ENCODE data around the gene ADAMTS2. TPM values are rescaled to one million over a fixed set of nuclear protein-coding genes. Genes with fewer than 3 reads are reported as not detected.

The ADAMTS2 gene
- total and polyA plus RNA-seq, 7 experiments from 2014 or later, result not detected

GRCh38 chr5:179244044-179244443 lies 101.2 kb downstream of the ADAMTS2 start:
- ChIA-PET CTCF (no interaction called here), POLR2A (no interaction called here)
- Mint-ChIP-seq H3K9me3 (peaks cover 3 to 45% (median 16%) of the 10 kb centered on the region in 11 donors), H3K4me1 (no peaks in the 10 kb centered on the region), H3K4me3 (no peak overlapping the region), H3K27ac (no peak overlapping the region), H3K36me3 (peaks cover 0 to 15% (median 4%) of the 10 kb centered on the region in 5 donors), H3K27me3 (peaks cover 2 to 47% (median 20%) of the 10 kb centered on the region in 5 donors)
- intact Hi-C loops (cut with micrococcal nuclease), result no loop called here
- DNase-seq (no peak), ATAC-seq (no peak)
- H3K4me1 ChIP-seq (ENCODE audit: control insufficient read depth in 2 of 2, insufficient read depth in 2 of 2, low read length in 2 of 2), result no peaks in the 10 kb centered on the region
- H3K27me3 ChIP-seq (ENCODE audit: control insufficient read depth in 2 of 2, insufficient read depth in 2 of 2, low read length in 2 of 2), result no peaks in the 10 kb centered on the region
- no peaks in the 10 kb centered on the region for H3K36me3 ChIP-seq (ENCODE audit: control insufficient read depth in 2 of 3, insufficient read depth in 3 of 3, low read length in 3 of 3)
- H3K9me3 ChIP-seq (ENCODE audit: control insufficient read depth in 2 of 3, low read length in 3 of 3), result no peaks in the 10 kb centered on the region
- no peak overlapping the region for H3K4me3 ChIP-seq (ENCODE audit: low read length)
- H3K27ac ChIP-seq (ENCODE audit: low read depth, low read length), result no peak overlapping the region

GRCh38 chr5:179243333-179243732 lies 101.9 kb downstream of the ADAMTS2 start:
- Mint-ChIP-seq H3K36me3 (peaks cover 0 to 15% (median 4%) of the 10 kb centered on the region in 5 donors), H3K4me3 (no peak overlapping the region), H3K9me3 (peaks cover 3 to 52% (median 17%) of the 10 kb centered on the region in 11 donors), H3K27ac (no peak overlapping the region), H3K4me1 (no peaks in the 10 kb centered on the region), H3K27me3 (peaks cover 0 to 55% (median 23%) of the 10 kb centered on the region in 5 donors)
- H3K27ac ChIP-seq (ENCODE audit: low read depth, low read length), result no peak overlapping the region
- CTCF ChIA-PET, result no interaction called here
- no peak for DNase-seq
- no peaks in the 10 kb centered on the region for H3K4me1 ChIP-seq (ENCODE audit: control insufficient read depth in 2 of 2, insufficient read depth in 2 of 2, low read length in 2 of 2)
- ATAC-seq, result no peak
- intact Hi-C loops (cut with micrococcal nuclease), result no loop called here
- H3K27me3 ChIP-seq (ENCODE audit: control insufficient read depth in 2 of 2, insufficient read depth in 2 of 2, low read length in 2 of 2), result no peaks in the 10 kb centered on the region
- POLR2A ChIA-PET, result no interaction called here
- H3K9me3 ChIP-seq (ENCODE audit: control insufficient read depth in 2 of 3, low read length in 3 of 3), result no peaks in the 10 kb centered on the region
- H3K36me3 ChIP-seq (ENCODE audit: control insufficient read depth in 2 of 3, insufficient read depth in 3 of 3, low read length in 3 of 3), result no peaks in the 10 kb centered on the region
- H3K4me3 ChIP-seq (ENCODE audit: low read length), result no peak overlapping the region

DNA sequence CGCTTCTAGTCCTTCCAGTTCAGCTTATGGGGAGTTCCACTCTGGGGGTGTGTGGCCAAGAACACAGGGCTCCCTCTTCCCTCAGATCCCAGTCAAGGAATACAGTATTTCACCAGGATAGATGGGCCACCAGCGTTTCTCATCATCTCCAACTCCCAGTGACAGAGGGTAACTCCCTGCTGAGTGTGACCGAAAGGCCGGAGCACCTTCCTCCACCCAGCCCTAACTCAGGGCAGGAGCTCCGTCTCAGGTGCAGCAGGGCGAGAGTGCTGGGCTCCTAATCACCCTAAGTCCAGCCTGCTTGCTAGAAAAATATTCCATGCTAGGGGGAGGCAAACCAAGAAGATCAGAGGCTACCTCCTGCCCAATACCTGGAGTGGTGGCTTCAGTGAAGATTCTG lies 102.6 kb downstream of the ADAMTS2 start:
- Mint-ChIP-seq H3K27me3 (peaks cover 0 to 60% (median 23%) of the 10 kb centered on the region in 5 donors), H3K4me1 (no peaks in the 10 kb centered on the region), H3K4me3 (no peak overlapping the region), H3K9me3 (peaks cover 3 to 51% (median 16%) of the 10 kb centered on the region in 11 donors), H3K36me3 (peaks cover 0 to 15% (median 4%) of the 10 kb centered on the region in 5 donors), H3K27ac (no peak overlapping the region)
- ChIA-PET CTCF (no interaction called here), POLR2A (no interaction called here)
- no peaks in the 10 kb centered on the region for H3K36me3 ChIP-seq (ENCODE audit: control insufficient read depth in 2 of 3, insufficient read depth in 3 of 3, low read length in 3 of 3)
- no peaks in the 10 kb centered on the region for H3K9me3 ChIP-seq (ENCODE audit: control insufficient read depth in 2 of 3, low read length in 3 of 3)
- H3K27ac ChIP-seq (ENCODE audit: low read depth, low read length), result no peak overlapping the region
- H3K4me1 ChIP-seq (ENCODE audit: control insufficient read depth in 2 of 2, insufficient read depth in 2 of 2, low read length in 2 of 2), result no peaks in the 10 kb centered on the region
- H3K27me3 ChIP-seq (ENCODE audit: control insufficient read depth in 2 of 2, insufficient read depth in 2 of 2, low read length in 2 of 2), result no peaks in the 10 kb centered on the region
- no peak for ATAC-seq
- no peak overlapping the region for H3K4me3 ChIP-seq (ENCODE audit: low read length)
- no peak for DNase-seq
- intact Hi-C loops (cut with micrococcal nuclease), result no loop called here

GRCh38 chr5:179241764-179242370 lies 103.4 kb downstream of the ADAMTS2 start:
- no peaks in the 10 kb centered on the region for H3K4me1 ChIP-seq (ENCODE audit: control insufficient read depth in 2 of 2, insufficient read depth in 2 of 2, low read length in 2 of 2)
- no peak overlapping the region for H3K4me3 Mint-ChIP-seq
- DNase-seq (no peak), ATAC-seq (no peak)
- H3K27me3 Mint-ChIP-seq, result peaks cover 0 to 60% (median 23%) of the 10 kb centered on the region in 5 donors
- no peaks in the 10 kb centered on the region for H3K27me3 ChIP-seq (ENCODE audit: control insufficient read depth in 2 of 2, insufficient read depth in 2 of 2, low read length in 2 of 2)
- CTCF ChIA-PET, result no interaction called here
- no peaks in the 10 kb centered on the region for H3K4me1 Mint-ChIP-seq
- POLR2A ChIA-PET, result no interaction called here
- H3K27ac Mint-ChIP-seq, result no peak overlapping the region
- no peak overlapping the region for H3K4me3 ChIP-seq (ENCODE audit: low read length)
- peaks cover 0 to 11% (median 4%) of the 10 kb centered on the region in 5 donors for H3K36me3 Mint-ChIP-seq
- no peak overlapping the region for H3K27ac ChIP-seq (ENCODE audit: low read depth, low read length)
- H3K9me3 Mint-ChIP-seq, result peaks cover 3 to 49% (median 14%) of the 10 kb centered on the region in 11 donors
- intact Hi-C loops (cut with micrococcal nuclease), result no loop called here
- H3K9me3 ChIP-seq (ENCODE audit: control insufficient read depth in 2 of 3, low read length in 3 of 3), result peaks cover 0 to 2% (median 0%) of the 10 kb centered on the region in 3 experiments
- no peaks in the 10 kb centered on the region for H3K36me3 ChIP-seq (ENCODE audit: control insufficient read depth in 2 of 3, insufficient read depth in 3 of 3, low read length in 3 of 3)

- ChIA-PET CTCF (no interaction called here), POLR2A (no interaction called here)
- intact Hi-C loops (cut with micrococcal nuclease), result no loop called here
- H3K4me3 Mint-ChIP-seq, result no peak overlapping the region
- H3K9me3 ChIP-seq (ENCODE audit: control insufficient read depth in 2 of 3, low read length in 3 of 3), result peaks cover 0 to 8% (median 0%) of the 10 kb centered on the region in 3 experiments
- H3K36me3 ChIP-seq (ENCODE audit: control insufficient read depth in 2 of 3, insufficient read depth in 3 of 3, low read length in 3 of 3), result no peaks in the 10 kb centered on the region
- H3K27ac ChIP-seq (ENCODE audit: low read depth, low read length), result no peak overlapping the region
- peaks cover 0 to 43% (median 9%) of the 10 kb centered on the region in 11 donors for H3K9me3 Mint-ChIP-seq
- DNase-seq (peak in 1 of 9 donors; percentile 12), ATAC-seq (no peak)
- no peaks in the 10 kb centered on the region for H3K4me1 Mint-ChIP-seq
- H3K36me3 Mint-ChIP-seq, result peaks cover 0 to 11% (median 4%) of the 10 kb centered on the region in 5 donors
- peaks cover 0 to 60% (median 23%) of the 10 kb centered on the region in 5 donors for H3K27me3 Mint-ChIP-seq
- no peak overlapping the region for H3K4me3 ChIP-seq (ENCODE audit: low read length)
- no peak overlapping the region for H3K27ac Mint-ChIP-seq
- H3K27me3 ChIP-seq (ENCODE audit: control insufficient read depth in 2 of 2, insufficient read depth in 2 of 2, low read length in 2 of 2), result no peaks in the 10 kb centered on the region
- H3K4me1 ChIP-seq (ENCODE audit: control insufficient read depth in 2 of 2, insufficient read depth in 2 of 2, low read length in 2 of 2), result no peaks in the 10 kb centered on the region
These were observed 104.1 kb downstream of the ADAMTS2 start for GRCh38 chr5:179241175-179241574.

DNA sequence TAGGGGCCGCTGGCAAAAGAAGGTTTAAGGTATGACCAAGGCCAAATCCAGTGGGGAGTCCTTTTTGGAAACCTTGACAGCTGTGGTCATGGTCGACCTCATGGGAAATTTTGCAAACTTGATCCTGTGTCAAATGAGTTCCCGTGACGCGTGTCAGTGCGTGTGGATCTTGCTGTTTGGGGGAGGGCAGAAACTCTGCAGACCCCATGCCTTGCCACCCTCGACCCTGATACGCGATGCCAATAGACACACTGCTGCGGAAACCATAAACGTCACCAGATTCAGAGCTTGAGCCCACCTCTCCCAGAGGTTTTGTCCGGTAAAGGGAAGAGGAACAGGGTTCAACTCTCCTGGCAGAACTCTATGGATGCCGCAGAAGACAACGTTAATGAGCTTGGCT lies 104.7 kb downstream of the ADAMTS2 start:
- Histone ChIP-seq H3K4me1 (ENCODE audit: control insufficient read depth in 2 of 2, insufficient read depth in 2 of 2, low read length in 2 of 2) (no peaks in the 10 kb centered on the region), H3K36me3 (ENCODE audit: control insufficient read depth in 2 of 3, insufficient read depth in 3 of 3, low read length in 3 of 3) (no peaks in the 10 kb centered on the region), H3K27me3 (ENCODE audit: control insufficient read depth in 2 of 2, insufficient read depth in 2 of 2, low read length in 2 of 2) (no peaks in the 10 kb centered on the region), H3K4me3 (ENCODE audit: low read length) (no peak overlapping the region), H3K27ac (ENCODE audit: low read depth, low read length) (no peak overlapping the region), H3K9me3 (ENCODE audit: control insufficient read depth in 2 of 3, low read length in 3 of 3) (peaks cover 0 to 10% (median 0%) of the 10 kb centered on the region in 3 experiments)
- intact Hi-C loops (cut with micrococcal nuclease), result no loop called here
- ATAC-seq (no peak), DNase-seq (peak in 1 of 9 donors; percentile 8)
- Mint-ChIP-seq H3K4me1 (no peaks in the 10 kb centered on the region), H3K27me3 (peaks cover 0 to 60% (median 23%) of the 10 kb centered on the region in 5 donors), H3K36me3 (peaks cover 0 to 11% (median 4%) of the 10 kb centered on the region in 5 donors), H3K9me3 (peaks cover 0 to 41% (median 9%) of the 10 kb centered on the region in 11 donors), H3K4me3 (no peak overlapping the region), H3K27ac (no peak overlapping the region)
- CTCF ChIA-PET, result no interaction called here
- POLR2A ChIA-PET, result no interaction called here

Measured in naive thymus-derived CD4-positive, alpha-beta T cell (primary cell).